Measurements from ENCODE around the gene C9orf153. TPM values are rescaled to one million over a fixed set of nuclear protein-coding genes. Genes with fewer than 3 reads are reported as not detected.

C9orf153 gene
- total RNA-seq, 2 donors from 2014 or later = 0.68 to 0.92 TPM

GRCh38 chr9:86183229-86184137 lies 76.0 kb downstream of the C9orf153 start:
- peaks cover 1% of the 10 kb centered on the region for H3K9me3 ChIP-seq
- H3K4me1 ChIP-seq (ENCODE audit: control insufficient read depth in 1 of 2, low read depth in 2 of 2) = no peaks in the 10 kb centered on the region
- DNase-seq (ENCODE audit: low spot score) = no peak
- ATAC-seq (ENCODE audit: insufficient number of reproducible peaks, low FRiP score, low read depth) = no peak
- H3K27ac ChIP-seq = no peak overlapping the region
- no peaks in the 10 kb centered on the region for H3K27me3 ChIP-seq (replicated peaks; ENCODE audit: insufficient read depth)
- H3K4me3 ChIP-seq = no peak overlapping the region
- TF ChIP-seq, protein P1, sequence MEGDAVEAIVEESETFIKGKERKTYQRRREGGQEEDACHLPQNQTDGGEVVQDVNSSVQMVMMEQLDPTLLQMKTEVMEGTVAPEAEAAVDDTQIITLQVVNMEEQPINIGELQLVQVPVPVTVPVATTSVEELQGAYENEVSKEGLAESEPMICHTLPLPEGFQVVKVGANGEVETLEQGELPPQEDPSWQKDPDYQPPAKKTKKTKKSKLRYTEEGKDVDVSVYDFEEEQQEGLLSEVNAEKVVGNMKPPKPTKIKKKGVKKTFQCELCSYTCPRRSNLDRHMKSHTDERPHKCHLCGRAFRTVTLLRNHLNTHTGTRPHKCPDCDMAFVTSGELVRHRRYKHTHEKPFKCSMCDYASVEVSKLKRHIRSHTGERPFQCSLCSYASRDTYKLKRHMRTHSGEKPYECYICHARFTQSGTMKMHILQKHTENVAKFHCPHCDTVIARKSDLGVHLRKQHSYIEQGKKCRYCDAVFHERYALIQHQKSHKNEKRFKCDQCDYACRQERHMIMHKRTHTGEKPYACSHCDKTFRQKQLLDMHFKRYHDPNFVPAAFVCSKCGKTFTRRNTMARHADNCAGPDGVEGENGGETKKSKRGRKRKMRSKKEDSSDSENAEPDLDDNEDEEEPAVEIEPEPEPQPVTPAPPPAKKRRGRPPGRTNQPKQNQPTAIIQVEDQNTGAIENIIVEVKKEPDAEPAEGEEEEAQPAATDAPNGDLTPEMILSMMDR (IDR thresholded peaks at IDR 0.05) = no peak
- H3K36me3 ChIP-seq = no peaks in the 10 kb centered on the region

GRCh38 chr9:86181379-86182315 lies 77.8 kb downstream of the C9orf153 start:
- Histone ChIP-seq H3K9me3 (no peaks in the 10 kb centered on the region), H3K36me3 (no peaks in the 10 kb centered on the region), H3K27ac (no peak overlapping the region), H3K27me3 (replicated peaks; ENCODE audit: insufficient read depth) (no peaks in the 10 kb centered on the region), H3K4me1 (ENCODE audit: control insufficient read depth in 1 of 2, low read depth in 2 of 2) (no peaks in the 10 kb centered on the region), H3K4me3 (no peak overlapping the region)
- TF ChIP-seq, protein P1 (IDR thresholded peaks at IDR 0.05) = no peak
- ATAC-seq (ENCODE audit: insufficient number of reproducible peaks, low FRiP score, low read depth) = no peak
- DNase-seq (ENCODE audit: low spot score) = no peak

- no peaks in the 10 kb centered on the region for H3K36me3 ChIP-seq
- no peak overlapping the region for H3K4me3 ChIP-seq
- no peaks in the 10 kb centered on the region for H3K4me1 ChIP-seq (ENCODE audit: control insufficient read depth in 1 of 2, low read depth in 2 of 2)
- H3K27me3 ChIP-seq (replicated peaks; ENCODE audit: insufficient read depth) = no peaks in the 10 kb centered on the region
- H3K27ac ChIP-seq = no peak overlapping the region
- H3K9me3 ChIP-seq = no peaks in the 10 kb centered on the region
- TF ChIP-seq, protein P1 (IDR thresholded peaks at IDR 0.05) = no peak
- ATAC-seq (ENCODE audit: insufficient number of reproducible peaks, low FRiP score, low read depth) (no peak), DNase-seq (ENCODE audit: low spot score) (no peak)
These were observed 81.0 kb downstream of the C9orf153 start for GRCh38 chr9:86178503-86178902.

DNA sequence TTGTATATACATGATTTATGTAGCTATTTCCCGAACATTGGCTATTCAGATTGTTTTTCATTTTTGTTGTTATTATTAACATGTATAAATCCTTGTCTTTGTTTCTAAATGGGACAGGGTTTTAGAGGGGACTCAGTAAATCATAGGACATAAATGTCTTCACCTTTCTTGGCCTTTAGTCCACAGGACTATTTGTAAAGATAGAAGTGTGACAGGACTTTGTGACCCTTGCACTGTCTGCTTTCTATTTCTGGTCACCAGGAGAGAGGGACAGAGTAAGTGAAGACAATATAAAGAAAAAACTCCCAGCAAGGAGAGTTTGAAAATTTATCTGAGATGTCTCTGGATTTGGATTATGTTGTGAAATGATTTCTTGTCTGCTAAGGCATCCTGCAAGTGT lies 81.5 kb downstream of the C9orf153 start:
- TF ChIP-seq, protein P1 (IDR thresholded peaks at IDR 0.05) = no peak
- H3K27ac ChIP-seq = no peak overlapping the region
- no peak for ATAC-seq (ENCODE audit: insufficient number of reproducible peaks, low FRiP score, low read depth)
- no peak for DNase-seq (ENCODE audit: low spot score)
- no peaks in the 10 kb centered on the region for H3K9me3 ChIP-seq
- no peaks in the 10 kb centered on the region for H3K36me3 ChIP-seq
- H3K27me3 ChIP-seq (replicated peaks; ENCODE audit: insufficient read depth) = no peaks in the 10 kb centered on the region
- no peak overlapping the region for H3K4me3 ChIP-seq
- H3K4me1 ChIP-seq (ENCODE audit: control insufficient read depth in 1 of 2, low read depth in 2 of 2) = no peaks in the 10 kb centered on the region

DNA sequence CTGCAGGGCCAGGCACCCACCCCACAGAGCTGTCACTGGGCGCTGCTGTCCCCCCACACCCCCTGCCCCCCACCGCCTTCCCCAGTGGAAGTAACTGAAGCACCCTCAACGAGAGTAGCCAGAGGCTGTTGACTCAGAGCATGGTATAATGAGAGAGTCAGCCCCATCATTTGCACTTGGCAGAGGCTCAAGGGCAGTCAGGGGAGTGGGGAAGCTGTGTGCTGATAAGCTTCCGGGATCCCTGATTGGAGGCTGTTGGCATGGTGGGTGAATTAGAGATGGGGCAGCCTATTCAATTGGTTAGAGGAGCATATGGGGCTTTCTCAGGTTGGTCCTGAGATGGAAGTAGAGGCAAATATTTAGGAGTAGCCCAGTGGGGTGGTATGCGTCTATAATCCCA lies 83.0 kb downstream of the C9orf153 start:
- Histone ChIP-seq H3K9me3 (no peaks in the 10 kb centered on the region), H3K4me3 (no peak overlapping the region), H3K27me3 (replicated peaks; ENCODE audit: insufficient read depth) (no peaks in the 10 kb centered on the region), H3K36me3 (no peaks in the 10 kb centered on the region), H3K4me1 (ENCODE audit: control insufficient read depth in 1 of 2, low read depth in 2 of 2) (no peaks in the 10 kb centered on the region), H3K27ac (no peak overlapping the region)
- TF ChIP-seq, protein P1 (IDR thresholded peaks at IDR 0.05) = no peak
- ATAC-seq (ENCODE audit: insufficient number of reproducible peaks, low FRiP score, low read depth) (no peak), DNase-seq (ENCODE audit: low spot score) (no peak)
